Pancreas (tissue), 10 donors: ENCODE measurements around the gene ARL2BP. TPM values are rescaled to one million over a fixed set of nuclear protein-coding genes. Genes with fewer than 3 reads are reported as not detected.

Source experiments
- ATAC-seq, 4 donors: fragments of 200-7000 bp; cut with Tn5 transposase; one replicate each; pipeline versions ENCODE4 v1.8.0 to v1.9.1; 2020; ENCODE audit warnings: mild to moderate bottlenecking in 4 of 4, moderate library complexity in 4 of 4
- DNase-seq, 6 donors: peaks; one replicate each; pipeline ENCODE4 v3.0.0-alpha.2; 2020
- FAIRE-seq: peaks from 2 replicates; lab custom pipeline; 2012; peaks lifted over from hg19 to GRCh38; lab: Jason Lieb, UNC
- H3K27ac ChIP-seq, 4 donors: fragments of 200-600 bp; sonication (generic); 1 replicate in 3 of 4; 2 replicates in 1 of 4; pipeline versions ENCODE4 v1.5.0 to v1.8.0; 2020
- H3K27me3 ChIP-seq, 4 donors: fragments of 200-600 bp; one replicate each; pipeline ENCODE4 v1.8.0; 2021
- H3K36me3 ChIP-seq, 3 donors: fragments of 200-600 bp; sonication (generic) in 1 of 3; one replicate each; pipeline versions ENCODE4 v1.5.0 to v1.8.0; 2020 to 2021
- H3K4me1 ChIP-seq, 3 donors: fragments of 200-600 bp; one replicate each; pipeline ENCODE4 v1.8.0; 2021
- H3K4me3 ChIP-seq, 4 donors: fragments of 200-600 bp; sonication (generic) in 2 of 4; one replicate each; pipeline versions ENCODE4 v1.5.0 to v1.8.0; 2020 to 2021
- H3K9me3 ChIP-seq, 4 donors: fragments of 200-600 bp; one replicate each; pipeline ENCODE4 v1.8.0; 2021
- WGBS, 2 donors: extraction: QIAGEN DNeasy Blood & Tissue Kit; methylation state at CpG; one replicate each; pipeline ENCODE4 v1.1.7; 2013; 5-methylcytosine and 5-hydroxymethylcytosine counted together
- intact Hi-C, 3 donors: fragments of 100-400 bp; cut with DNase I; formaldehyde crosslinking; loops; one replicate each; pipeline versions ENCODE4 v1.11.1 to v1.14.2; 2022
- polyA plus RNA-seq, 2 donors: library from polyadenylated mRNA; stranded (reverse); fragments of 200-250 nt; gene quantifications; one replicate each; pipeline ENCODE4 v1.2.3, GENCODE V29; 2013
- total RNA-seq, 6 donors: library from RNA; stranded (reverse); fragmentation: NEBNext Ultra II Directional in 4 of 6; extraction: Animal tissue kit (Norgen Biotek cat#: 25700) in 4 of 6; gene quantifications; one replicate each; pipeline versions ENCODE4 v1.2.1 to v1.2.4, GENCODE V29; 2021 to 2023
- TF ChIP-seq, protein P1 (sequence below), 4 donors: fragments of 200-600 bp; sonication (generic) in 3 of 4; IDR thresholded peaks; one replicate each; pipeline versions ENCODE4 v1.5.0 to v1.8.0; 2021; ENCODE audit warnings: antibody characterized with exemption in 4 of 4
- donor health status: healthy with polysubstance abuse.
- donor health status: DM: no; HTN: no; CAD: no; lungs with moderate emphysema.
- donor health status: DM: no; HTN: no; CAD: no.
- donor health status: control.
- donor health status: control.
- donor health status: Bipolar disorder and iron deficiency.
- donor health status: DM: yes; HTN: yes; CAD: no.
- donor health status: DM: no; HTN: no; CAD: no.
- donor health status: DM: no; HTN: no; CAD: no.
- donor health status: DM: yes; HTN: yes; CAD: no.

The ARL2BP gene
- total and polyA plus RNA-seq, 8 donors, result 10.8 to 22.5 (median 14.7) TPM

DNA sequence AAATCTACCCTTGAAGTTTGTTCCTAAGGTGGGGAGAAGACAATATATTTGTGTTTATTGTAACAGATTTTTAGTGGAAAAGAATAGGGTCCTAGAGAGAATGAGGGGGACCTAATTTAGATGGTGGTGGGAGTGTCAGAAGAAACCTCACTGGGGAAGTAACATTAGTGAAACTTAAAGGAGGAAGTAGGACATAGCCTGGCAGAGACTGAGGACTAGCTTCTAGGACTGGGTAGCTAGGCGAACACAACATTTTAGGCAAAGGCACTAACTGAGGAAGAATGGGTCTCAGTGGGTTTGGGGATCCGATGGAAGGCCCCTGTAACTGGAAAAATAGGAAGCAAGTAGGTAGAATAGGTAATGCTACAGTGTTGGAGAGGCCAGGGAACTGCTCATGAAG lies 4.2 kb upstream of the ARL2BP start:
- Histone ChIP-seq H3K27ac (no peak overlapping the region), H3K4me1 (peaks cover 0 to 5% (median under 1%) of the 10 kb centered on the region in 3 donors), H3K9me3 (no peaks in the 10 kb centered on the region), H3K4me3 (no peak overlapping the region), H3K27me3 (no peaks in the 10 kb centered on the region), H3K36me3 (peaks cover 0 to 15% (median 9%) of the 10 kb centered on the region in 3 donors)
- no peak for ATAC-seq
- no peak for DNase-seq
- intact Hi-C loops, result no loop called here
- 92 to 96% methylated on average over 2 of the region's 2 CpGs for WGBS, 2 donors
- FAIRE-seq, result no peak
- TF ChIP-seq, protein P1, sequence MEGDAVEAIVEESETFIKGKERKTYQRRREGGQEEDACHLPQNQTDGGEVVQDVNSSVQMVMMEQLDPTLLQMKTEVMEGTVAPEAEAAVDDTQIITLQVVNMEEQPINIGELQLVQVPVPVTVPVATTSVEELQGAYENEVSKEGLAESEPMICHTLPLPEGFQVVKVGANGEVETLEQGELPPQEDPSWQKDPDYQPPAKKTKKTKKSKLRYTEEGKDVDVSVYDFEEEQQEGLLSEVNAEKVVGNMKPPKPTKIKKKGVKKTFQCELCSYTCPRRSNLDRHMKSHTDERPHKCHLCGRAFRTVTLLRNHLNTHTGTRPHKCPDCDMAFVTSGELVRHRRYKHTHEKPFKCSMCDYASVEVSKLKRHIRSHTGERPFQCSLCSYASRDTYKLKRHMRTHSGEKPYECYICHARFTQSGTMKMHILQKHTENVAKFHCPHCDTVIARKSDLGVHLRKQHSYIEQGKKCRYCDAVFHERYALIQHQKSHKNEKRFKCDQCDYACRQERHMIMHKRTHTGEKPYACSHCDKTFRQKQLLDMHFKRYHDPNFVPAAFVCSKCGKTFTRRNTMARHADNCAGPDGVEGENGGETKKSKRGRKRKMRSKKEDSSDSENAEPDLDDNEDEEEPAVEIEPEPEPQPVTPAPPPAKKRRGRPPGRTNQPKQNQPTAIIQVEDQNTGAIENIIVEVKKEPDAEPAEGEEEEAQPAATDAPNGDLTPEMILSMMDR (IDR thresholded peaks at IDR 0.05), result no peak

DNA sequence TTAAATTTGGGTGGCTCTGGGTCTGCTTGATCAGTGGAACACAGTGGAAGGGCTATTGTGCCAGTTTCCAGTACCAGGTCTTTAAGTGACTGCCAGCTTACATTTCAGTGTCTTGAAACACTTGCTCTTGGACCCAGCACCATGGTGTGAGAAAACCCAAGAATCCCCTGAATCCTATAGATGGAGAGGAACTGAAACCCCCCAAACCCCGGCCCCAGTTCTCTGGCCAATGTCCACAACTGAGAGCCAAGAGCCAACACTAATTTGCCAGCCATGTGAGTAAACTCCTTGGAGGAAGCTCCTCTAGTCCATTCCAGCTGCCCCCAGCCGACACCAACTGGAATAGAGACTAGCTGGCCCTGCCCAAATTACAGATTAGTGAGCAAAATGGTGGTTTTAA lies 2.4 kb upstream of the ARL2BP start:
- ATAC-seq (no peak), FAIRE-seq (no peak), DNase-seq (no peak)
- TF ChIP-seq, protein P1 (IDR thresholded peaks at IDR 0.05), result no peak
- Histone ChIP-seq H3K9me3 (no peaks in the 10 kb centered on the region), H3K4me1 (peaks cover 5 to 7% (median 5%) of the 10 kb centered on the region in 3 donors), H3K27ac (no peak overlapping the region), H3K36me3 (peaks cover 0 to 15% (median 9%) of the 10 kb centered on the region in 3 donors), H3K4me3 (no peak overlapping the region), H3K27me3 (no peaks in the 10 kb centered on the region)
- intact Hi-C loops, result no loop called here
- 95 to 100% methylated on average over 2 of the region's 2 CpGs for WGBS, 2 donors

DNA sequence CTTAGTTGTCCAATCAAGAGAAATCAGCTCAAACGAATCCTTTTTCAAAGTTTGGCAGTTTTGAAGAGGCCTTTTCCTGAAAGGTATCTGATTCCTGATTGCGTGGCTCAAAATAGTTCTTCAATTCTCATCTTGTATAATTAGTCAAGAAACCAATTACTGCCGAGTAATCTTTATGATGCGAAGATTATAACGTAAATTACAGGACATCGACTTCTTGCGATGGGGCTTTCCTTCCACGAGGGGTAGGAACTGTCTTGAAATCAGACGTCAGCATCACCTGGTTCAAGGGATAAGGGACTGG lies 644 bp upstream of the ARL2BP start:
- Histone ChIP-seq H3K4me3 (peak overlapping the region in 3 of 4 donors; percentile 58 to 72 (median 65)), H3K9me3 (no peaks in the 10 kb centered on the region), H3K36me3 (peaks cover 0 to 9% (median 8%) of the 10 kb centered on the region in 3 donors), H3K4me1 (peaks cover 5 to 7% (median 5%) of the 10 kb centered on the region in 3 donors), H3K27ac (peak overlapping the region; percentile 87 to 91 (median 88)), H3K27me3 (no peaks in the 10 kb centered on the region)
- ATAC-seq (peak in 1 of 4 donors; percentile 50), DNase-seq (no peak), FAIRE-seq (no peak)
- 5 to 6% methylated on average over 9 of the region's 9 CpGs for WGBS, 2 donors
- intact Hi-C loops, result no loop called here
- TF ChIP-seq, protein P1 (IDR thresholded peaks at IDR 0.05), result no peak

DNA sequence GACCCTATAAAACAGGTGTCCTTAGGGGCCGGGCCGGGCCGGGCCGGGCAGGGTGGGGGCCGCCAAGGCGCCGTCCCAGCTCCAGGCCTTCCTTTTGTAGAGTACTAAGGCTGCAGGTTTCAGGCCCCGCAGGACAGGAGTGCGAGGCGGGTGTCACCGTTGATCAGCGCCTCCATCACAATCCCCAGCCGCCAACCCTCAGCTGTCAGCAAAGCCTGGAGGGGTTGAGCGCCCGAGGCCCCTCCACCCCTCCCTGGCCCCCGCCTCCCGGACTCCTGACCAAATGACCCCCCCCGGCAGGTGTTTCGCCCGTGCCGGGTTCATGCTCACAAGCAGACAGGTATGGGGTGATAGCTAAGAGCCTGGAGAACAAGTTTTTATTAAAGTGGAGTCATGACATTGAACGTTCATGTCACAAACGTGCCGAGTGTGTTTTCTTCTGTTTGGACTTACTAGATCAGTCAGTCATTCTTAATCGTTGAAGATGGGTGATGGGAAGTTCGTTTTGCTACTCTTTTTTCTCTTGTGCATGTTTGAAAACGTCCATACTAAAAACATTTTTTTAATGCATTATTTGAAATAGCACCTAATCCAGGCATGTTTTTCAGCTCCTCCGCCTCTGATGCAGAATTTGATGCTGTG lies 534 bp downstream of the ARL2BP start:
- Histone ChIP-seq H3K4me3 (peak overlapping the region; percentile 58 to 85 (median 68)), H3K9me3 (no peaks in the 10 kb centered on the region), H3K27ac (peak overlapping the region; percentile 87 to 91 (median 88)), H3K4me1 (peaks cover 5 to 7% (median 5%) of the 10 kb centered on the region in 3 donors), H3K27me3 (no peaks in the 10 kb centered on the region), H3K36me3 (peaks cover 0 to 16% (median 16%) of the 10 kb centered on the region in 3 donors)
- ATAC-seq, result peak; percentile 24 to 44 (median 39)
- FAIRE-seq, result no peak
- intact Hi-C loops, result no loop called here
- TF ChIP-seq, protein P1 (IDR thresholded peaks at IDR 0.05), result no peak
- WGBS, 2 donors, result 2 to 3% methylated on average over 28 of the region's 28 CpGs
- peak in 3 of 6 donors; percentile 56 to 68 (median 63) for DNase-seq

DNA sequence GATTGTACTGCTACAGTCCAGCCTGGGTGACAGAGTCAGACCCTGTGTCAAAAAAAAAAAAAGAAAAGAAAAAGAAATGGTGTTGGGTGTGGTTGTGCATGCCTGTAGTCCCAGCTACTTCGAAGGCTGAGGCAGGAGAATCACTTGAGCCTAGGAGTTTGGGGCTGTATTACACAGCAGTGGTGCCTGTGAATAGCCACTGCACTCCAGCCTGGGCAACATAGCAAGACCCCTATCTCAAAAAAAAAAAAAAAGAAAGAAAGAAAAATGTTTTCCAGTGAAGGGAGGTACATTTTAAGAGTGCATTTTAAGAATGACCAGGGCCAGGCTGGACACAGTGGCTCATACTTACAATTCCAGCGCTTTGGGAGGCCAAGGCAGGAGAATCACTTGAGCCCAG lies 6.3 kb downstream of the ARL2BP start:
- Histone ChIP-seq H3K9me3 (no peaks in the 10 kb centered on the region), H3K36me3 (peaks cover 0 to 45% (median 23%) of the 10 kb centered on the region in 3 donors), H3K4me1 (peaks cover 0 to 2% (median under 1%) of the 10 kb centered on the region in 3 donors), H3K4me3 (no peak overlapping the region), H3K27ac (peak overlapping the region in 3 of 4 donors; percentile 28 to 77 (median 66)), H3K27me3 (no peaks in the 10 kb centered on the region)
- 98 to 99% methylated on average over 2 of the region's 2 CpGs for WGBS, 2 donors
- intact Hi-C loops, result no loop called here
- DNase-seq (no peak), ATAC-seq (no peak), FAIRE-seq (no peak)
- TF ChIP-seq, protein P1 (IDR thresholded peaks at IDR 0.05), result no peak
